ENCODE measurements around the gene ATP5PF. TPM values are rescaled to one million over a fixed set of nuclear protein-coding genes. Genes with fewer than 3 reads are reported as not detected.

The ATP5PF gene
- total RNA-seq, 3 donors from 2014 or later, result 159 to 215 (median 205) TPM

DNA sequence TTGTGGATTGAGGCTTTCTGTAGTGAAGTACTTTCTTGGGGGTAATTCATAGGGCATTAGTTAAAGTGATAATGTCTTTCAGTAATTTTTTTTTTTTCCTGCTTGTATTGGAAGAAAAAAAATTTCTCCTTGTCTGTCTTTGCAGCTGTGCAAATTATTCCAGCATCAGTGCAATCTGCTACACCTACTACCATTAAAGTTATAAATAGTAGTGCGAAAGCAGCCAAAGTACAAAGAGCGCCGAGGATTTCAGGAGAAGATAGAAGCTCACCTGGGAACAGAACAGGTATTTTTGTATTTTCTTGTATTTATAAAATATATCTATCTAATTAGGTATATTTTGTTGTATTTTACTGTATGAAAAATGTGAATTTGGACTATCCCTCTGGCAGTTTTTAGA is 29.4 kb upstream of the ATP5PF start:
- TF ChIP-seq, protein P1, sequence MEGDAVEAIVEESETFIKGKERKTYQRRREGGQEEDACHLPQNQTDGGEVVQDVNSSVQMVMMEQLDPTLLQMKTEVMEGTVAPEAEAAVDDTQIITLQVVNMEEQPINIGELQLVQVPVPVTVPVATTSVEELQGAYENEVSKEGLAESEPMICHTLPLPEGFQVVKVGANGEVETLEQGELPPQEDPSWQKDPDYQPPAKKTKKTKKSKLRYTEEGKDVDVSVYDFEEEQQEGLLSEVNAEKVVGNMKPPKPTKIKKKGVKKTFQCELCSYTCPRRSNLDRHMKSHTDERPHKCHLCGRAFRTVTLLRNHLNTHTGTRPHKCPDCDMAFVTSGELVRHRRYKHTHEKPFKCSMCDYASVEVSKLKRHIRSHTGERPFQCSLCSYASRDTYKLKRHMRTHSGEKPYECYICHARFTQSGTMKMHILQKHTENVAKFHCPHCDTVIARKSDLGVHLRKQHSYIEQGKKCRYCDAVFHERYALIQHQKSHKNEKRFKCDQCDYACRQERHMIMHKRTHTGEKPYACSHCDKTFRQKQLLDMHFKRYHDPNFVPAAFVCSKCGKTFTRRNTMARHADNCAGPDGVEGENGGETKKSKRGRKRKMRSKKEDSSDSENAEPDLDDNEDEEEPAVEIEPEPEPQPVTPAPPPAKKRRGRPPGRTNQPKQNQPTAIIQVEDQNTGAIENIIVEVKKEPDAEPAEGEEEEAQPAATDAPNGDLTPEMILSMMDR (IDR thresholded peaks at IDR 0.05), result no peak
- DNase-seq, result no peak
- no peaks in the 10 kb centered on the region for H3K4me1 ChIP-seq (ENCODE audit: low read depth)
- H3K36me3 ChIP-seq (ENCODE audit: low read depth), result no peaks in the 10 kb centered on the region
- H3K4me3 ChIP-seq, result no peak overlapping the region
- H3K9me3 ChIP-seq, result no peaks in the 10 kb centered on the region
- intact Hi-C loops (cut with DNase I, micrococcal nuclease), result no loop called here
- ATAC-seq, result no peak

GRCh38 chr21:25760677-25761076 is 26.0 kb upstream of the ATP5PF start:
- H3K9me3 ChIP-seq, result no peaks in the 10 kb centered on the region
- H3K36me3 ChIP-seq (ENCODE audit: low read depth), result no peaks in the 10 kb centered on the region
- intact Hi-C loops (cut with DNase I, micrococcal nuclease), result no loop called here
- H3K4me1 ChIP-seq (ENCODE audit: low read depth), result no peaks in the 10 kb centered on the region
- H3K4me3 ChIP-seq, result no peak overlapping the region
- TF ChIP-seq, protein P1 (IDR thresholded peaks at IDR 0.05), result no peak
- no peak for ATAC-seq
- DNase-seq, result no peak

- Histone ChIP-seq H3K9me3 (no peaks in the 10 kb centered on the region), H3K4me1 (ENCODE audit: low read depth) (no peaks in the 10 kb centered on the region), H3K36me3 (ENCODE audit: low read depth) (no peaks in the 10 kb centered on the region), H3K4me3 (no peak overlapping the region)
- intact Hi-C loops (cut with DNase I, micrococcal nuclease), result no loop called here
- ATAC-seq (no peak), DNase-seq (no peak)
- TF ChIP-seq, protein P1 (IDR thresholded peaks at IDR 0.05), result no peak
These were observed 25.4 kb upstream of the ATP5PF start for GRCh38 chr21:25760061-25760460.

DNA sequence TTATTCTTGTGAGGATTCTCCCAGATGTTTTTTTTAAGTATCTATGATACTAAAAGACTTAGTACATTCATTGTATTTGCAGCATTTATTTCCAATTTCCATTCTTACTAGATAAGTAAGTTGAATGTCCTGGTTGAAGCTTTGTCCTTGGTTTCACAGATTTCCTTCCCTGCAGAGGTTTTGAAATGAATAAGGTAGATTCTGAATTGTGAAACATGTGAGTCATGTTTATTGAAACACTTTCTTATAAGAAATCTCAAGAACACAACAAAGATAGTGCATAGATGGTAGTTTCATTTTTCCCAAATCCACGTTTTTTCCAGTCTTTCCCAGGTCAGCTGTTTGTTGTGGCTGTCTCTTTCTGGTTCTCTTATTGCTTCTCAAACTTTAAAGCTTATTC is 24.9 kb upstream of the ATP5PF start:
- intact Hi-C loops (cut with DNase I, micrococcal nuclease), result no loop called here
- no peak for ATAC-seq

DNA sequence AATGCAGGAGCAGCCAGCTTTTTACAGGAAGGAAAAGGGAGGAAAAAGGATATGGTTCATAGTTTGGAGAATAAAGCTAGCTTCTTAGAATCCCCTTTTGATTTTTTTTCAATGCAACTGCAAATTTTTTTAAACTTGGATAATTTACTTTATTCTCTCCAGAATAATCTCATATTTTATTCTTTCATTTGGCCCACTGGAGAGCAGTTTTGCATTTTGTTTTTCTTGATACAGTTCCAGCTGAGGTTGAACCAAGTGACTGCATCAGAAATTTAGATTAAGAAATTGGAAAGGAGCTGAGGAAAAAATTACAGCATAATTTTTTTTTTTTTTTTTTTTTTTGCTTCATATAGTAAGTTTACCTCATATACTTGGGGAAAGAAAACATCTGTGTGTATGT is 22.8 kb upstream of the ATP5PF start:
- H3K36me3 ChIP-seq (ENCODE audit: low read depth), result no peaks in the 10 kb centered on the region

More for the DNA sequence above, 24.9 kb upstream of the ATP5PF start:
- DNase-seq, result no peak
- no peak overlapping the region for H3K4me3 ChIP-seq
- no peaks in the 10 kb centered on the region for H3K4me1 ChIP-seq (ENCODE audit: low read depth)
- TF ChIP-seq, protein P1 (IDR thresholded peaks at IDR 0.05), result no peak
- H3K9me3 ChIP-seq, result no peaks in the 10 kb centered on the region
- no peaks in the 10 kb centered on the region for H3K36me3 ChIP-seq (ENCODE audit: low read depth)

More for the DNA sequence above, 22.8 kb upstream of the ATP5PF start:
- no peaks in the 10 kb centered on the region for H3K9me3 ChIP-seq
- intact Hi-C loops (cut with DNase I, micrococcal nuclease), result no loop called here
- no peak for ATAC-seq
- H3K4me3 ChIP-seq, result no peak overlapping the region
- DNase-seq, result no peak
- TF ChIP-seq, protein P1 (IDR thresholded peaks at IDR 0.05), result no peak
- H3K4me1 ChIP-seq (ENCODE audit: low read depth), result no peaks in the 10 kb centered on the region
